B cell (primary cell): ENCODE measurements around the gene SPG7. TPM values are rescaled to one million over a fixed set of nuclear protein-coding genes. Genes with fewer than 3 reads are reported as not detected.

Experiments used
- ATAC-seq: fragments of 200-7000 bp; cut with Tn5 transposase; one replicate; pipeline ENCODE4 v1.10.0; 2021; ENCODE audit warnings: low read depth, mild to moderate bottlenecking, moderate number of reproducible peaks, moderate library complexity
- CTCF ChIA-PET: fragments of 350-600 bp; sonication (Branson Sonifier 250); formaldehyde crosslinking; loops from one replicate; lab custom pipeline; 2021; ENCODE audit warnings: antibody characterized with exemption, inconsistent platforms; lab: Charles Lee
- POLR2A ChIA-PET: fragments of 350-600 bp; sonication (Branson Sonifier 250); formaldehyde crosslinking; loops from one replicate; lab custom pipeline; 2021; ENCODE audit warnings: antibody characterized with exemption; lab: Charles Lee
- DNase-seq: peaks from one replicate; pipeline ENCODE4 v3.0.0; 2013
- H2AFZ ChIP-seq: 2 replicates; pipeline ENCODE4 v1.6.1; 2012; ENCODE audit warnings: mild to moderate bottlenecking, low read depth, low read length; ENCODE audit not compliant: insufficient read depth, poor library complexity, severe bottlenecking
- H3K27ac ChIP-seq, 2 donors: 1 replicate in 1 of 2; 2 replicates in 1 of 2; pipeline ENCODE4 v1.5.1; 2012 to 2013; ENCODE audit warnings: low read length in 2 of 2, mild to moderate bottlenecking in 2 of 2, moderate library complexity in 1 of 2
- H3K27me3 ChIP-seq, 4 experiments: fragments of 200-600 bp in 1 of 4; sonication (generic) in 1 of 4; replicated peaks in 1 of 4; 1 replicate in 2 of 4; 2 replicates in 2 of 4; pipeline versions ENCODE4 v1.6.1 to v1.7.0; 2013 to 2016; ENCODE audit warnings: low read length in 3 of 4, mild to moderate bottlenecking in 2 of 4, mixed read lengths in 1 of 4, moderate library complexity in 1 of 4; ENCODE audit not compliant: insufficient read depth in 4 of 4, control insufficient read depth in 3 of 4; ENCODE audit errors: control extremely low read depth in 1 of 4
- H3K36me3 ChIP-seq, 2 experiments: replicated peaks in 1 of 2; 1 replicate in 1 of 2; 2 replicates in 1 of 2; pipeline versions ENCODE4 v1.6.1 to v1.7.1; 2013; ENCODE audit warnings: low read length in 1 of 2; ENCODE audit not compliant: insufficient read depth in 2 of 2, control insufficient read depth in 1 of 2; ENCODE audit errors: control extremely low read depth in 1 of 2, extremely low read depth in 1 of 2
- H3K4me1 ChIP-seq, 2 donors: fragments of 200-600 bp in 1 of 2; sonication (generic) in 1 of 2; 1 replicate in 1 of 2; 2 replicates in 1 of 2; pipeline versions ENCODE4 v1.5.1 to v1.6.1; 2013 to 2017; ENCODE audit warnings: low read length in 2 of 2; ENCODE audit not compliant: control insufficient read depth in 2 of 2, insufficient read depth in 2 of 2
- H3K4me2 ChIP-seq: replicated peaks from 2 replicates; pipeline ENCODE3; 2012; ENCODE audit warnings: mild to moderate bottlenecking, low read depth, low read length; ENCODE audit not compliant: poor library complexity, severe bottlenecking
- H3K4me3 ChIP-seq, 5 experiments: fragments of 200-600 bp in 1 of 5; sonication (generic) in 1 of 5; 1 replicate in 3 of 5; 2 replicates in 2 of 5; pipeline versions ENCODE4 v1.5.1 to v1.7.0; 2011 to 2016; ENCODE audit warnings: low read length in 4 of 5, mild to moderate bottlenecking in 4 of 5, low read depth in 2 of 5, control low read depth in 1 of 5, moderate library complexity in 1 of 5; ENCODE audit not compliant: insufficient read depth in 1 of 5; ENCODE audit errors: control extremely low read depth in 1 of 5, extremely low read depth in 1 of 5
- H3K79me2 ChIP-seq: fragments of 200-600 bp; sonication (generic); one replicate; pipeline ENCODE4 v1.6.0; 2016; ENCODE audit warnings: low read length; ENCODE audit not compliant: control insufficient read depth, insufficient read depth
- H3K9ac ChIP-seq: fragments of 200-600 bp; sonication (generic); 2 replicates; pipeline ENCODE4 v1.6.1; 2017; ENCODE audit warnings: mild to moderate bottlenecking, low read length, moderate library complexity
- H3K9me3 ChIP-seq, 3 donors: one replicate each; pipeline versions ENCODE4 v1.6.1 to v1.7.1; 2013; ENCODE audit warnings: low read length in 2 of 3; ENCODE audit not compliant: control insufficient read depth in 2 of 3, insufficient read depth in 1 of 3; ENCODE audit errors: control extremely low read depth in 1 of 3
- H4K20me1 ChIP-seq: 2 replicates; pipeline ENCODE4 v1.6.0; 2012; ENCODE audit warnings: mild to moderate bottlenecking, low read length; ENCODE audit not compliant: insufficient read depth, control insufficient read depth, poor library complexity, severe bottlenecking
- H3K27ac Mint-ChIP-seq: one replicate; pipeline ENCODE4 v1.8.0; 2021; ENCODE audit warnings: mixed read lengths
- H3K27me3 Mint-ChIP-seq: one replicate; pipeline ENCODE4 v1.8.0; 2021; ENCODE audit warnings: mixed read lengths
- H3K4me1 Mint-ChIP-seq: one replicate; pipeline ENCODE4 v1.8.0; 2021; ENCODE audit warnings: mixed read lengths
- H3K4me3 Mint-ChIP-seq: one replicate; pipeline ENCODE4 v1.8.0; 2021; ENCODE audit warnings: mixed read lengths
- H3K9me3 Mint-ChIP-seq: one replicate; pipeline ENCODE4 v1.8.0; 2022; ENCODE audit warnings: mixed read lengths; ENCODE audit not compliant: insufficient read depth
- CTCF ChIP-seq: fragments of 200-600 bp; IDR thresholded peaks from one replicate; pipeline ENCODE4 v1.8.0; 2022; ENCODE audit warnings: antibody characterized with exemption, mild to moderate bottlenecking
- EZH2 ChIP-seq: IDR thresholded peaks from 2 replicates; pipeline ENCODE4 v1.6.1; 2012; ENCODE audit warnings: borderline replicate concordance, low read depth, mild to moderate bottlenecking, moderate library complexity, low read length; ENCODE audit not compliant: insufficient read depth, poor library complexity, severe bottlenecking
- WGBS: methylation state at CpG from one replicate; pipeline ENCODE4 v1.1.5; 2013; ENCODE audit warnings: missing lambda C conversion rate; ENCODE audit not compliant: insufficient coverage; 5-methylcytosine and 5-hydroxymethylcytosine counted together
- intact Hi-C: fragments of 100-400 bp; cut with micrococcal nuclease; formaldehyde crosslinking; loops from one replicate; pipeline ENCODE4 v1.10.0; 2022
- polyA plus RNA-seq: library from polyadenylated mRNA; depleted of rRNA; stranded (reverse); fragments of >200 nt; gene quantifications from 2 replicates; pipeline ENCODE4 v1.2.3, GENCODE V29; 2012
- total RNA-seq, 2 donors: library from RNA; stranded (reverse); fragments of 120-200 nt in 1 of 2; gene quantifications; 1 replicate in 1 of 2; 2 replicates in 1 of 2; pipeline versions ENCODE4 v1.2.3 to v1.2.4, GENCODE V29; 2013 to 2022

SPG7 gene
- total and polyA plus RNA-seq, 2 donors (not counting 1 experiment from before 2014, with no cell fraction given): 146 to 157 TPM

GRCh38 chr16:89484923-89485679, 23.1 kb upstream of the SPG7 start:
- ATAC-seq: no peak
- Mint-ChIP-seq H3K4me3 (peak overlapping the region; percentile 75), H3K27ac (peak overlapping the region; percentile 82), H3K9me3 (no peaks in the 10 kb centered on the region), H3K27me3 (no peaks in the 10 kb centered on the region), H3K4me1 (peaks cover 81% of the 10 kb centered on the region)
- H4K20me1 ChIP-seq: peaks cover 74% of the 10 kb centered on the region
- 37% methylated on average over 3 of the region's 11 CpGs for WGBS
- no peak overlapping the region for H2AFZ ChIP-seq
- H3K27me3 ChIP-seq: no peaks in the 10 kb centered on the region
- H3K4me2 ChIP-seq: peak overlapping the region; percentile 73
- H3K9ac ChIP-seq: no peak overlapping the region
- TF ChIP-seq EZH2 (no peak), CTCF (no peak)
- CTCF ChIA-PET: interaction anchor here (1.0 to 2.4 kb wide), 7 partner anchors 8 to 148 kb away, joined by 3 to 10 read pairs (median 3); no protein-coding TSS in a partner anchor
- H3K4me3 ChIP-seq: no peak overlapping the region
- peaks cover 89% of the 10 kb centered on the region for H3K79me2 ChIP-seq
- peak overlapping the region; percentile 22 to 53 for H3K27ac ChIP-seq
- DNase-seq: peak; percentile 69
- no peaks in the 10 kb centered on the region for H3K9me3 ChIP-seq
- intact Hi-C loops: loop anchor here (1.0 to 5.0 kb wide), 4 partner anchors 9 to 217 kb away; partner anchors contain the start of gene SPATA2L
- POLR2A ChIA-PET: interaction anchor here (0.6 kb wide), 2 partner anchors 8 to 276 kb away, joined by 3 to 5 read pairs; no protein-coding TSS in a partner anchor
- H3K36me3 ChIP-seq: peaks cover 0 to 5% of the 10 kb centered on the region in 2 experiments
- peaks cover 81 to 85% of the 10 kb centered on the region in 2 donors for H3K4me1 ChIP-seq
